LNCaP clone FGC (cell line): ENCODE results near the gene PTPRO.

Experiments used
- DNase-seq: peaks from one replicate; pipeline ENCODE4 v3.0.0-alpha.2; 2011; ENCODE audit warnings: low read depth
- H3K4me3 ChIP-seq: 2 replicates; pipeline ENCODE4 v1.5.1; 2011; ENCODE audit warnings: mild to moderate bottlenecking, low read depth, low read length, control low read depth
- TF ChIP-seq, protein P1 (sequence below): IDR thresholded peaks from 2 replicates; pipeline ENCODE4 v1.5.1; 2012; ENCODE audit warnings: mild to moderate bottlenecking; ENCODE audit not compliant: control insufficient read depth, insufficient read depth; ENCODE audit errors: extremely low read depth

Gene PTPRO

DNA sequence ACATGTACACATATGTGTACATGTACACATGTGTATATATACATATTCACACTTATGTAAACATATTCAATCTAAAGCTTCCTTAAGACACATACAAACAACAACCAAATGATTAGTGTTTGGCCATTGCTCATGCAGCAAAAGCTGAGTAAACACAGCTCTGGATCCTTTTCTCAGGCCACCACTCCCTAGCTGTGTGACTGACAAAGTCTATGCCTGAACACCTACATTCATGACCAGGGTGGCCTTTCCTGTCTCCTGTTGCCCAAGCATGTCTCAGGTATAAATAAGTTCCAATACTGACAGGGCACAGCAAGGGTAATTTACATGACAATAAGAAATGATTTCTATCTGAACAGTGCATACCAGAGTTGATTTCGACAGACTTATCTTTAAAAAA is 1.4 kb upstream of the PTPRO start:
- DNase-seq: no peak
- no peak overlapping the region for H3K4me3 ChIP-seq
- TF ChIP-seq, protein P1, sequence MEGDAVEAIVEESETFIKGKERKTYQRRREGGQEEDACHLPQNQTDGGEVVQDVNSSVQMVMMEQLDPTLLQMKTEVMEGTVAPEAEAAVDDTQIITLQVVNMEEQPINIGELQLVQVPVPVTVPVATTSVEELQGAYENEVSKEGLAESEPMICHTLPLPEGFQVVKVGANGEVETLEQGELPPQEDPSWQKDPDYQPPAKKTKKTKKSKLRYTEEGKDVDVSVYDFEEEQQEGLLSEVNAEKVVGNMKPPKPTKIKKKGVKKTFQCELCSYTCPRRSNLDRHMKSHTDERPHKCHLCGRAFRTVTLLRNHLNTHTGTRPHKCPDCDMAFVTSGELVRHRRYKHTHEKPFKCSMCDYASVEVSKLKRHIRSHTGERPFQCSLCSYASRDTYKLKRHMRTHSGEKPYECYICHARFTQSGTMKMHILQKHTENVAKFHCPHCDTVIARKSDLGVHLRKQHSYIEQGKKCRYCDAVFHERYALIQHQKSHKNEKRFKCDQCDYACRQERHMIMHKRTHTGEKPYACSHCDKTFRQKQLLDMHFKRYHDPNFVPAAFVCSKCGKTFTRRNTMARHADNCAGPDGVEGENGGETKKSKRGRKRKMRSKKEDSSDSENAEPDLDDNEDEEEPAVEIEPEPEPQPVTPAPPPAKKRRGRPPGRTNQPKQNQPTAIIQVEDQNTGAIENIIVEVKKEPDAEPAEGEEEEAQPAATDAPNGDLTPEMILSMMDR: no peak

DNA sequence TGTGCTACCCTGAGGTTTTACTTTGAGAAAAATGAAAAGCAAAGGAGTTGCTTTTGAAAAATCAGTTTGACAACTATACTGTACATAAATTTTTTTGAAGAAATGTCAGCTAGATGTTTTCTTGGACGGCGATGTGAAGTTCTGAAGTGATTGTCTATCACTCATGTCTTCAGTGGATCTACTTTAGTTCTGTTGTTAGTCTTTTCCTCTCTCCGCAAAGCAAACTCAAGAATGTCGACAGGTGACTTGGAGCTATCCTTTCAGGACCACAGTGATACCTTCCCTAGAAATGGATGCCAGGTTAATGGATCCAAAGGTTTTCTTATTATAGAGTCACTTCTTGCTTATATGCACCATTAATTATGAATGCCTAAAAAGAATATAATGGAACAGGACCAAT is 1.2 kb downstream of the PTPRO start:
- TF ChIP-seq, protein P1: no peak
- no peak for DNase-seq
- H3K4me3 ChIP-seq: no peak overlapping the region

DNA sequence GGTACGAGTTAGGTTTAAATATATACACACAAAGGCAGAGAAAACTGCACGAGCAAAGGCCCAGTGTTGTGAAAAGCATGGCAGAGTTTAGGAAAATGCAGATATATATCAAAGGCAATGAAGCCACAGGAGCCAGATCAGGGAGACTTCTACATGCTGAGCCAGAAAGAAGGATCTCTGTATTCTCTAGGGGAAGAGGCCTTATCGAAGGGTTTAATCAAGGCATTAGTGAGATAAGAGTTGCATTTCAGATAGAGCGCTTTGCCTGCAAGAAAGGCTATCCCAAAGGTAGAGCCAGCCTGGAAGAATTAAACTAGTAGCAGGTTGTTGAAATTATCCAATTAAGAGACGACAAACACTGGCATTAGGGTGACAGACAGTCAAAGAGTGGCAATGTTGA is 7.6 kb downstream of the PTPRO start:
- H3K4me3 ChIP-seq: no peak overlapping the region
- DNase-seq: no peak
- TF ChIP-seq, protein P1: no peak

DNA sequence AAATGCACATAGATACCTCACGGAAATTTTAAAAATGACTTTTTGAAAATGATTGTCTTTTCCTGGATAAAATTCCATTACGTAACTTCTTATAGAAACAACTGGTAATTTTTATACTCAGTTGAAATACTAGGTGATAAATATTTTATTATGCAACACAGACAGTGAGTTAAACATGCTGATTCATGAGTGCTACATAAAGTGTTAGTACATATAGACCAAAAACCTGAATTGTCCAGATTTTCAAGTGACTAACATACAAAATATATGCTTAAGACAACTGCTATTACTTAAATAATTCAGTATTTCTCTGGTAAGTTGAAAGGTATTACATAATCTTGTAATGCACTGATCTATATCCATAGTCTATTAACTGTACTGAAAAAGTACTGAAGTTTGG is 11.9 kb downstream of the PTPRO start:
- DNase-seq: no peak
- no peak overlapping the region for H3K4me3 ChIP-seq
- TF ChIP-seq, protein P1: no peak

- TF ChIP-seq, protein P1: no peak
- DNase-seq: no peak
- no peak overlapping the region for H3K4me3 ChIP-seq
Measured at GRCh38 chr12:15335959-15336358, 13.7 kb downstream of the PTPRO start.

DNA sequence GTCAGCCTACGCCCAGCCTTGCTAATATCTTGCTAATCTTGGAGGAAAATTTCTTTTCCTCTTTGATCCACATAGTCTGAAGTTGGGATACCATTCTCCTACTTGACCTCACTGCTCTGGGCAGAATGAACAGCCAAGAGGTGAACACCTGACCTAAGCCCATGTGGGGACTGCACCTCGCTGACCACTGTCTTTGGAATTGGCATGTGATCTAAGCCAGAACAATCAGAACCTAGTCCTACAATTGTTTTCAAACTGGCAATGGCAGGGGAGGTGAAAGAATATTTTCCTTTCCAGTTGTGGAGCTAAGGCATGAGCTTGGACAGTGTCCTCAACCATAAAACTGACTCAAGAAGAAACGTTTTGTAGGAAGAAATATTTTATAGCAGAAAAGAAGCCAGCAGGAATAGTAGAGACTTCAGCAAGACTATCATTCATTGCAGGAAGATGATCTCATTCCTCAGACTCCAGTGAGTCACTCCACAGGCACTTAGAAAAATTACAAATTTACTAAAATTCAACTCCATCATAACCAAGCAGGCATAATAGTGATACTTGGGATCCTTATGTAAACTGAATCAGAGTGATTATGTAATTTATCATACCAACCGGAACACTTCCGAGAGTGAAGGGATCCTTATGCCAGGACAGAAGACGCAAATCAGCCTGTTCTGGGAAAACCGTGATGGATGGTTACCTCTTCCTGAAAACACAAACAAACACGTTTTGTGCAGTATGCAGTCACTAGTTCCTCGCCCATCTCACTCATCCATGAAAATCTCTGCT is 14.7 kb downstream of the PTPRO start:
- TF ChIP-seq, protein P1: no peak
- DNase-seq: no peak
- no peak overlapping the region for H3K4me3 ChIP-seq

GRCh38 chr12:15341371-15341770 is 19.1 kb downstream of the PTPRO start:
- DNase-seq: no peak
- TF ChIP-seq, protein P1: no peak
- no peak overlapping the region for H3K4me3 ChIP-seq
